Activated T-cell treated with anti-CD3 and anti-CD28 coated beads, Interleukin-2, amount 50 U/mL, for 24 hours (primary cell): ENCODE data around the gene STYXL2.

Source experiments
- DNase-seq: peaks from one replicate; pipeline ENCODE4 v3.0.0-alpha.2; 2020
- H3K27ac Mint-ChIP-seq: 2 replicates; pipeline ENCODE4 v1.8.0; 2020; ENCODE audit warnings: mild to moderate bottlenecking, mixed read lengths
- H3K27me3 Mint-ChIP-seq: 2 replicates; pipeline ENCODE4 v1.8.0; 2020; ENCODE audit warnings: mixed read lengths
- H3K36me3 Mint-ChIP-seq: 2 replicates; pipeline ENCODE4 v1.8.0; 2020; ENCODE audit warnings: low read depth, mixed read lengths
- H3K4me1 Mint-ChIP-seq: 2 replicates; pipeline ENCODE4 v1.8.0; 2020; ENCODE audit warnings: low read depth, mixed read lengths
- H3K4me3 Mint-ChIP-seq: 2 replicates; pipeline ENCODE4 v1.8.0; 2020; ENCODE audit warnings: mild to moderate bottlenecking, moderate library complexity, mixed read lengths
- H3K9me3 Mint-ChIP-seq: 2 replicates; pipeline ENCODE4 v1.8.0; 2020; ENCODE audit warnings: mixed read lengths

STYXL2 gene

GRCh38 chr1:167109125-167109524, 15.2 kb downstream of the STYXL2 start:
- Mint-ChIP-seq H3K36me3 (peaks cover 2% of the 10 kb centered on the region), H3K4me1 (peaks cover 49% of the 10 kb centered on the region), H3K9me3 (peaks cover 10% of the 10 kb centered on the region), H3K27ac (no peak overlapping the region), H3K4me3 (no peak overlapping the region), H3K27me3 (no peaks in the 10 kb centered on the region)
- no peak for DNase-seq

GRCh38 chr1:167110586-167110985, 16.7 kb downstream of the STYXL2 start:
- H3K27ac Mint-ChIP-seq, result no peak overlapping the region
- peaks cover 10% of the 10 kb centered on the region for H3K9me3 Mint-ChIP-seq
- no peak for DNase-seq
- H3K27me3 Mint-ChIP-seq, result no peaks in the 10 kb centered on the region
- peaks cover 35% of the 10 kb centered on the region for H3K4me1 Mint-ChIP-seq
- H3K36me3 Mint-ChIP-seq, result peaks cover 2% of the 10 kb centered on the region
- no peak overlapping the region for H3K4me3 Mint-ChIP-seq

GRCh38 chr1:167111868-167112709, 18.2 kb downstream of the STYXL2 start:
- no peak for DNase-seq
- H3K4me3 Mint-ChIP-seq, result no peak overlapping the region
- H3K9me3 Mint-ChIP-seq, result peaks cover 10% of the 10 kb centered on the region
- peaks cover 32% of the 10 kb centered on the region for H3K4me1 Mint-ChIP-seq
- peaks cover 2% of the 10 kb centered on the region for H3K36me3 Mint-ChIP-seq
- H3K27ac Mint-ChIP-seq, result no peak overlapping the region
- H3K27me3 Mint-ChIP-seq, result no peaks in the 10 kb centered on the region

GRCh38 chr1:167114725-167115124, 20.9 kb downstream of the STYXL2 start:
- Mint-ChIP-seq H3K4me1 (peaks cover 15% of the 10 kb centered on the region), H3K9me3 (peaks cover 10% of the 10 kb centered on the region), H3K4me3 (no peak overlapping the region), H3K36me3 (peaks cover 2% of the 10 kb centered on the region), H3K27me3 (no peaks in the 10 kb centered on the region), H3K27ac (no peak overlapping the region)
- DNase-seq, result no peak

GRCh38 chr1:167115655-167116054, 21.8 kb downstream of the STYXL2 start:
- DNase-seq, result no peak
- H3K4me3 Mint-ChIP-seq, result no peak overlapping the region
- no peaks in the 10 kb centered on the region for H3K27me3 Mint-ChIP-seq
- peaks cover 2% of the 10 kb centered on the region for H3K9me3 Mint-ChIP-seq
- H3K36me3 Mint-ChIP-seq, result no peaks in the 10 kb centered on the region
- H3K27ac Mint-ChIP-seq, result no peak overlapping the region
- H3K4me1 Mint-ChIP-seq, result peaks cover 6% of the 10 kb centered on the region

GRCh38 chr1:167116174-167116573, 22.3 kb downstream of the STYXL2 start:
- no peak for DNase-seq
- Mint-ChIP-seq H3K4me1 (peaks cover 3% of the 10 kb centered on the region), H3K36me3 (no peaks in the 10 kb centered on the region), H3K9me3 (no peaks in the 10 kb centered on the region), H3K4me3 (no peak overlapping the region), H3K27me3 (no peaks in the 10 kb centered on the region), H3K27ac (no peak overlapping the region)

- H3K27me3 Mint-ChIP-seq, result no peaks in the 10 kb centered on the region
- no peak overlapping the region for H3K27ac Mint-ChIP-seq
- no peaks in the 10 kb centered on the region for H3K9me3 Mint-ChIP-seq
- no peak overlapping the region for H3K4me3 Mint-ChIP-seq
- H3K4me1 Mint-ChIP-seq, result peaks cover 6% of the 10 kb centered on the region
- DNase-seq, result no peak
- H3K36me3 Mint-ChIP-seq, result no peaks in the 10 kb centered on the region
Measured at GRCh38 chr1:167117225-167117624, 23.4 kb downstream of the STYXL2 start.

- Mint-ChIP-seq H3K27ac (no peak overlapping the region), H3K36me3 (no peaks in the 10 kb centered on the region), H3K4me3 (no peak overlapping the region), H3K9me3 (no peaks in the 10 kb centered on the region), H3K27me3 (no peaks in the 10 kb centered on the region), H3K4me1 (peaks cover 6% of the 10 kb centered on the region)
- DNase-seq, result no peak
Measured at GRCh38 chr1:167118188-167118587, 24.3 kb downstream of the STYXL2 start.

- no peaks in the 10 kb centered on the region for H3K27me3 Mint-ChIP-seq
- H3K4me1 Mint-ChIP-seq, result peaks cover 6% of the 10 kb centered on the region
- no peak overlapping the region for H3K4me3 Mint-ChIP-seq
- no peak for DNase-seq
- H3K27ac Mint-ChIP-seq, result no peak overlapping the region
- H3K36me3 Mint-ChIP-seq, result no peaks in the 10 kb centered on the region
- H3K9me3 Mint-ChIP-seq, result no peaks in the 10 kb centered on the region
Measured at GRCh38 chr1:167119696-167120095, 25.8 kb downstream of the STYXL2 start.

GRCh38 chr1:167120899-167121298, 27.0 kb downstream of the STYXL2 start:
- H3K4me1 Mint-ChIP-seq, result peaks cover 6% of the 10 kb centered on the region
- H3K9me3 Mint-ChIP-seq, result no peaks in the 10 kb centered on the region
- peak overlapping the region; percentile 78 for H3K4me3 Mint-ChIP-seq
- peaks cover 4% of the 10 kb centered on the region for H3K27me3 Mint-ChIP-seq
- no peak for DNase-seq
- H3K27ac Mint-ChIP-seq, result no peak overlapping the region
- H3K36me3 Mint-ChIP-seq, result no peaks in the 10 kb centered on the region

GRCh38 chr1:167121375-167122120, 27.7 kb downstream of the STYXL2 start:
- DNase-seq, result peak; percentile 67
- H3K9me3 Mint-ChIP-seq, result no peaks in the 10 kb centered on the region
- peaks cover 6% of the 10 kb centered on the region for H3K27me3 Mint-ChIP-seq

GRCh38 chr1:167122121-167122480, 28.2 kb downstream of the STYXL2 start:
- H3K27me3 Mint-ChIP-seq, result peaks cover 6% of the 10 kb centered on the region
- H3K4me3 Mint-ChIP-seq, result peak overlapping the region; percentile 6
- H3K9me3 Mint-ChIP-seq, result no peaks in the 10 kb centered on the region
- no peaks in the 10 kb centered on the region for H3K36me3 Mint-ChIP-seq
- no peak overlapping the region for H3K27ac Mint-ChIP-seq
- H3K4me1 Mint-ChIP-seq, result peaks cover 6% of the 10 kb centered on the region
- no peak for DNase-seq

More at GRCh38 chr1:167121375-167122120, 27.7 kb downstream of the STYXL2 start:
- H3K27ac Mint-ChIP-seq, result peak overlapping the region; percentile 55
- H3K4me3 Mint-ChIP-seq, result peak overlapping the region; percentile 78
- H3K4me1 Mint-ChIP-seq, result peaks cover 6% of the 10 kb centered on the region
- no peaks in the 10 kb centered on the region for H3K36me3 Mint-ChIP-seq

GRCh38 chr1:167122568-167122967, 28.7 kb downstream of the STYXL2 start:
- H3K4me3 Mint-ChIP-seq, result no peak overlapping the region
- no peaks in the 10 kb centered on the region for H3K36me3 Mint-ChIP-seq
- DNase-seq, result no peak
- H3K27ac Mint-ChIP-seq, result no peak overlapping the region
- peaks cover 6% of the 10 kb centered on the region for H3K4me1 Mint-ChIP-seq
- no peaks in the 10 kb centered on the region for H3K9me3 Mint-ChIP-seq
- peaks cover 9% of the 10 kb centered on the region for H3K27me3 Mint-ChIP-seq

GRCh38 chr1:167126317-167126716, 32.4 kb downstream of the STYXL2 start:
- DNase-seq, result no peak
- Mint-ChIP-seq H3K9me3 (no peaks in the 10 kb centered on the region), H3K27ac (no peak overlapping the region), H3K27me3 (peaks cover 19% of the 10 kb centered on the region), H3K4me3 (no peak overlapping the region), H3K4me1 (peaks cover 2% of the 10 kb centered on the region), H3K36me3 (no peaks in the 10 kb centered on the region)

- H3K27ac Mint-ChIP-seq, result no peak overlapping the region
- peaks cover 24% of the 10 kb centered on the region for H3K27me3 Mint-ChIP-seq
- DNase-seq, result no peak
Measured at GRCh38 chr1:167126811-167127210, 32.9 kb downstream of the STYXL2 start.

More at GRCh38 chr1:167126811-167127210, 32.9 kb downstream of the STYXL2 start:
- Mint-ChIP-seq H3K36me3 (no peaks in the 10 kb centered on the region), H3K9me3 (no peaks in the 10 kb centered on the region), H3K4me3 (no peak overlapping the region), H3K4me1 (peaks cover under 1% of the 10 kb centered on the region)
